HG02798 (cell line): ENCODE data around the gene PLXDC2.
"Not testable (repeated sequence)": the region's sequence is repeated elsewhere in the genome, so short reads cannot be mapped to it uniquely, and the experiment has no call there.

Experiments
- ATAC-seq: cut with Tn5 transposase; IDR thresholded peaks from one replicate; pipeline ENCODE4 v1.9.1; 2021; ENCODE audit warnings: mild to moderate bottlenecking; ENCODE audit not compliant: unreplicated experiment, poor library complexity

PLXDC2 gene

GRCh38 chr10:20156511-20156910 is 340.3 kb downstream of the PLXDC2 start:
- no peak for ATAC-seq

DNA sequence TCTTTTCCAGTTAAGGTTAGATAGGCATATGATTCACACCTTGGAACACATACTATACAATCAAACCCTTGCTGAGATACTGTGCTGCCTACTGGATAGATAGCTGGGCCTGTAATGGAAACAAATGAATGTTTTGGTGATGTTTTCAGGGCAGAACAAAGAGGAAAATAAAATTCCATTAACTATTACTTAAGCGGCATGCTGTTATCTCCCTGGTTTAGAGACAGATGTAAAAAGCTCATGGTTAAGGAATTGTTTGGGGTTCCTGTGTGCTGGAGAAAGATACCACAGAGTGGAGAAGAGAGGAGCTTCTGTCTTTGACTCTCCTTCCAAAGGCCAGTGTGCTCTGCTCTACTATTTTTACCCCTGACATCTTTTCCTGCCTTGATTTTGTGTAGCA is 341.1 kb downstream of the PLXDC2 start:
- no peak for ATAC-seq

GRCh38 chr10:20158086-20158485 is 341.9 kb downstream of the PLXDC2 start:
- no peak for ATAC-seq

- no peak for ATAC-seq
Measured at GRCh38 chr10:20162123-20162522, 345.9 kb downstream of the PLXDC2 start.

GRCh38 chr10:20166096-20166675 is 350.0 kb downstream of the PLXDC2 start:
- no peak for ATAC-seq

- ATAC-seq: no peak
Measured at GRCh38 chr10:20170661-20171060, 354.4 kb downstream of the PLXDC2 start.

- no peak for ATAC-seq
Measured at GRCh38 chr10:20173046-20173445, 356.8 kb downstream of the PLXDC2 start.

GRCh38 chr10:20175719-20176118 is 359.5 kb downstream of the PLXDC2 start:
- no peak for ATAC-seq

DNA sequence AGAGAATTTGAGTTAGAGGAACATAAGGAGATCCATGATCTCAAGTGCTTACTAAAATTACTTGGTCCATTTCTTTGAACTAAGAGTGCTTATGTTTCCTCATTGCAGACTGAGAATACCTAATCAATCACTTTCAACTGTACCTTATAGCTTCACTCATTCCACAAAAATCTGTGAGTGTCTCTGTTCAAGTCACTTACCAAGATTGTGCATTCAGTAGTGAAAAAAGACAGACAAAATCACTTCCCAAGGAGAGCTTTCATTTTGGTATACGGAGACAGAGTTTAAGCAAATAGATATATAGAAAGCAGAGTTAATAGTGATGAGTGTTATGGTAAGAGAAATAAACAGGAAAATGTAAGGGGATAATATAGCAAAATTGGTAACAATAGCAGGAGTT is 364.5 kb downstream of the PLXDC2 start:
- ATAC-seq: no peak

- ATAC-seq: peak; percentile 46
Measured at GRCh38 chr10:20181434-20181833, 365.2 kb downstream of the PLXDC2 start.

DNA sequence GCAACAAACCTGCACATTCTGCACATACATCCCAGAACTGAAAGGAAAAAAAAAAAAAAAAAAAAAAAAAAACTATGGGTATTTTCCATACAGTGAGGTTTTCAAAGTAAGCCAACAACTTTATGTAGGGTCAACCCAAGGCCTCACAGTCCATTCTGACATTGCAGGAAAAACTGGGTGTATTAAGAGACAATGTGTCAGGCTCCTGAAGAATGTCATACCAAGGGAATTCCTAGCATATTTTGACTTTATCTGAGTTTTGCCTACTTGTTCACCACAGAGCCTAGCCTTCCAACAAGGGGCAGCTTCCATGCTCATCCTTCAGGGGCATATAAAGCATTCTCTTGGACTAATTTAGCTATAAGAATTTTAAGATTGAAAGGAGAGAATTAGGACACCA is 368.9 kb downstream of the PLXDC2 start:
- no peak for ATAC-seq

- not testable (repeated sequence) for ATAC-seq
Measured at GRCh38 chr10:20191392-20191791, 375.2 kb downstream of the PLXDC2 start.

DNA sequence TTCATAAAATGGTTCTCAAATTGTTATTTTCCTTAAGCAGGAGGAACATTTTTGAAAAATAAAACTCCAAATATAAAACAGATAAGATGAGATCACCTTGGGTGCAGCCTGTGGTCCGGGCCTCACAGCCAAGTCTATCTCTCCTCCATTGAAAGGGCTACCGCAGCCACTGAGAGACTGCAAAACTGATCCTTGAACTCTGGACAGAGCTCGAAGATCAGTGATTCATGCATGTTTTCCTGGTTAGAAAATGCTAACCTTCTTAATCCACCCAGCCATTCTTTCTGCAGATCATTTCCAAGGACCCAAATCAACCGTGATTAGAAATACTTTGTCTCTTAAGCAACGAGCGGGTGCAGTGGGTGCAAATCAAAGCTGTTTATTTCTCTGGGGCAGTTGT is 378.8 kb downstream of the PLXDC2 start:
- ATAC-seq: no peak

DNA sequence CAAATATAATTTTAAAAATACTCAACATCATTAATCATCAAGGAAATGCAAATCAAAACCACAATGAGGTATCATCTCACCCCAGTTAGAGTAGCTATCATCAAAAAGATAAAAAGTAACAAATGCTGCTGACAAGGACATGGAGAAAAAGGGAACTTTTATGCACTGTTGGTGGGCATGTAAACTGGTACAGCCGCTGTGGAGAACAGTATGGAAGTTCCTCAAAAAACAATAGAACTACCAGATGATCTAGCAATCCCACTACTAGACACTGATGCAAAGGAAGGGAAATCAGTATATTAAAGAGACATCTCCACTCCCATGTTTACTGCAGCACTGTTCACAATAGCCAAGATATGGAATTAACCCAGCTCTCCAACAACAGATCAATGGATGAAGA is 384.5 kb downstream of the PLXDC2 start:
- ATAC-seq: no peak

GRCh38 chr10:20202337-20202736 is 386.1 kb downstream of the PLXDC2 start:
- no peak for ATAC-seq

DNA sequence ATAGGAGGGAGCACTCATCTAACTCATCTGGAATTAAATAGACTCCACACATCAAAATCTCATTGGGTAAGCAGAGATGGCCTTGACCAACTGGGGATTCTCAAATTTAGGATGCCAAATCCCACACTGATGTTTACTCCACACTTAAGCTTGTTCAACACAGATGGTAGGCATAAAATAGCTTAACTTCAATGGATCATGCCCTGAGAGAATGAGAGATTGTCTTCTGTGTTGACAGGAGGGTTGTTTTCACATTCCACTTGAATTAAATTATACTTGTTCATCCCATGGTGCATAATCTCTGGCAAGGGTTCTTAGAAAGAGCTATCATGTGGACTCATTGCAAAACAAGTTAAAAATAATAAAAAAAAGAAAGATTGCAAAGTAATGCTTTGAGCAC is 391.4 kb downstream of the PLXDC2 start:
- no peak for ATAC-seq

GRCh38 chr10:20209098-20209497 is 392.9 kb downstream of the PLXDC2 start:
- ATAC-seq: not testable (repeated sequence)

DNA sequence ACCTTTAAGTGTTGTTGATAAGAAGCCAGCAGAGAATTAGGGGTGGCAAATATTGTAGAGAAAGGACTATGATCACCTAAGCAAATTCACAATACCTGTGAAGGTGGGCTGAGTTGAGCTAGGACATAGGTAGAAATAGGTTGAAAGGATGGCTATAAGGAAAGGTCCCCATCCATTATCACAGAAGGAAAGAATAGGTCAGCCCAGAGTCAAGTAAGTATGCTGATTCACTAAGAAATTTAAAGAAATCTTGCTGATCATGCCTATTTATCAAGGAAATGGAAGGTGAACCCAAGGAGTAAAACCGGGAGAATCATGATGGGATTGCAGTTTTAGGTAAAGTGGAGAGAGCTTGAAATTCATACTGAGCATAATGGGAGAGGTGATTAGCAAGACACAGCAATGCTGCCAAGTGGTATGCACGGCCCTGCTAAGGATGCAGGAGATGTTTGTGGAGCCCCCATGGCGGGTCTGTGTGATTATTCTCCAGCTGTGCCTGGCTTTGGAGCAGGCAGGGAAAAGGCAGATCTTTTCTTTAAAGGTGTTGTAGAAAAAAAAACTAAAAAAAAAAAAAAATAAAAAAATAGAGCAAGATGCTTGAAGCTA is 399.4 kb downstream of the PLXDC2 start:
- no peak for ATAC-seq

DNA sequence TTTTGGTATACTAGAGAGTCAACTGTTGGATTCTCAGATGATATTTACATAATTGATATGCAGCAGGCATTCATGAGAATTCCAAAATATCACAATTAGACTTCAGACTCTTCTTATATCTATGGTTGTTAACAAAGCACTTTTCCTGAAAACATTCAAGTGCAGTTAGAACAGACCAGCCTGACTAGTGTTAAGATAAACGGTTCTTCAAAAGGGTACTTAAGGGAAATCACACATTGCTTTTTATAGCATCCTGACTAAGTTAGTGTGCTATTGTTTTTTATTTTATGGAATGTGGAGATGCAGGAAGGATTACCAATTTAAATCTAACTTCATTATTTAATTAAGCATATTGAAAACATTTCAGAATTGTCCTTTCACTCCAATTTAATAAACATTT is 405.1 kb downstream of the PLXDC2 start:
- no peak for ATAC-seq

GRCh38 chr10:20228729-20229128 is 412.5 kb downstream of the PLXDC2 start:
- ATAC-seq: no peak

GRCh38 chr10:20232079-20232705 is 416.0 kb downstream of the PLXDC2 start:
- ATAC-seq: no peak

GRCh38 chr10:20233423-20233822 is 417.2 kb downstream of the PLXDC2 start:
- ATAC-seq: no peak
